Cardiac muscle cell (in vitro differentiated cells and primary cell): ENCODE measurements around the gene FADS1. TPM values are rescaled to one million over a fixed set of nuclear protein-coding genes. Genes with fewer than 3 reads are reported as not detected.

Source experiments
- DNase-seq, 2 donors: peaks; one replicate each; pipeline versions ENCODE4 v3.0.0 to v3.0.0-alpha.2; 2010 to 2017; ENCODE audit warnings: low read depth in 1 of 2, low spot score in 1 of 2
- H3K27ac ChIP-seq: fragments of 200-600 bp; sonication (generic); 2 replicates; pipeline ENCODE4 v1.5.1; 2016
- H3K27me3 ChIP-seq: fragments of 200-600 bp; sonication (generic); 2 replicates; pipeline ENCODE4 v1.6.0; 2016; ENCODE audit warnings: control low read depth
- H3K36me3 ChIP-seq: fragments of 200-600 bp; sonication (generic); 2 replicates; pipeline ENCODE4 v1.5.1; 2016; ENCODE audit warnings: control low read depth
- H3K4me1 ChIP-seq: fragments of 200-600 bp; sonication (generic); 2 replicates; pipeline ENCODE4 v1.8.1; 2017; ENCODE audit warnings: low read depth, mild to moderate bottlenecking, mixed run types
- H3K4me3 ChIP-seq: fragments of 200-600 bp; sonication (generic); 2 replicates; pipeline ENCODE4 v1.5.1; 2016; ENCODE audit warnings: mild to moderate bottlenecking
- H3K9me3 ChIP-seq: fragments of 200-600 bp; sonication (generic); 2 replicates; pipeline ENCODE4 v1.5.1; 2017; ENCODE audit warnings: low read depth, mild to moderate bottlenecking, control low read depth
- CTCF ChIP-seq: IDR thresholded peaks from 2 replicates; pipeline ENCODE4 v1.5.1; 2012; ENCODE audit warnings: low read depth, mild to moderate bottlenecking, low read length
- polyA plus RNA-seq: library from polyadenylated mRNA; unstranded; fragments of >200 nt; fragmentation: Nextera tagmentation; extraction: Ambion mirVana; gene quantifications from 2 replicates; pipeline ENCODE4 v1.2.1, GENCODE V29; 2016
- total RNA-seq: library from RNA; depleted of rRNA; stranded (reverse); fragments of >200 nt; gene quantifications from 2 replicates; pipeline ENCODE4 v1.2.3, GENCODE V29; 2016

FADS1 gene
- total and polyA plus RNA-seq, 2 experiments from 2014 or later = 114 to 249 TPM

DNA sequence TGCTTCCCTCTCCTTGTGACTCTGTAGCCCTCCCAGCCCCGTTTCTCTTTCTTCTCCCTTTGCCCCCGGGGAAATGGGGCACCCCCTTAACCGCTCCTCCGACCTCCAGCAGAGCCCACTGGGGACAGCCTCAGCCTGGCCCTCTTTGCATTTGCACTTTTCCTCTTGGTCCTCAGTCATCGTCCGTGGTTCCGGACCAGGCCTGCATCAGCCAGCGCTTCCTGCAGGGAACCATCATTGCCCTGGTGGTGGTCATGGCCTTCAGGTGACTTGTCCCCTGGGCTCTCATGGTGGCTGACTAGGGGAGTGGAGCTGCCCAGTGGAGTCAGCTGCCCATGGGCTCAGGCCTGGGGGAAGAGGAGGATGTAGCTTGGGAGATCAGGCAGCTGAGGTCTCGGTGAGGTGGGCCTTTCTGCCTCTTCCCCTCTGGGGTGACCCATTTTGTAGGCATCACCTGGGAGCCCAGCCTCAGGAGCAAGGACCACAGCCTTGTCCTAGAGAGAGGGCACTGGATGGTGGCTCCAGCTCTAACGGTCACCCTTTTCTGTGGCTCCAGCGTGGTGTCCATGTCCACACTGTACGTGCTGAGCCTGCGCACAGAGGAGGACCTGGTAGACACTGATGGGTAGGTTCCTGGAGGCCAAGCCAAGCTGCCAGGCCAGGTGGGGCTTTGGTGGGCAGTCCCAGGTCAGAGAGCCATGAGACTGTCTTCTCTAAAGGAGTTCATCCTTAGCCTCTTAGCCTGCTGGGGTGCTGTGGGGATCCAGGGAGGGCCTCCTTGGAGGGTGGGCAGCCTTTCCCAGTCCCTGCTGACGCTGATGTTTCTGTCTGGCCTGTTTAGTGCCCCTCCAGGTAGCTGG lies 36.9 kb downstream of the FADS1 start:
- DNase-seq = no peak
- Histone ChIP-seq H3K27me3 (no peaks in the 10 kb centered on the region), H3K9me3 (no peaks in the 10 kb centered on the region), H3K27ac (no peak overlapping the region), H3K36me3 (peaks cover 14% of the 10 kb centered on the region), H3K4me1 (no peaks in the 10 kb centered on the region), H3K4me3 (no peak overlapping the region)
- no peak for TF ChIP-seq CTCF

DNA sequence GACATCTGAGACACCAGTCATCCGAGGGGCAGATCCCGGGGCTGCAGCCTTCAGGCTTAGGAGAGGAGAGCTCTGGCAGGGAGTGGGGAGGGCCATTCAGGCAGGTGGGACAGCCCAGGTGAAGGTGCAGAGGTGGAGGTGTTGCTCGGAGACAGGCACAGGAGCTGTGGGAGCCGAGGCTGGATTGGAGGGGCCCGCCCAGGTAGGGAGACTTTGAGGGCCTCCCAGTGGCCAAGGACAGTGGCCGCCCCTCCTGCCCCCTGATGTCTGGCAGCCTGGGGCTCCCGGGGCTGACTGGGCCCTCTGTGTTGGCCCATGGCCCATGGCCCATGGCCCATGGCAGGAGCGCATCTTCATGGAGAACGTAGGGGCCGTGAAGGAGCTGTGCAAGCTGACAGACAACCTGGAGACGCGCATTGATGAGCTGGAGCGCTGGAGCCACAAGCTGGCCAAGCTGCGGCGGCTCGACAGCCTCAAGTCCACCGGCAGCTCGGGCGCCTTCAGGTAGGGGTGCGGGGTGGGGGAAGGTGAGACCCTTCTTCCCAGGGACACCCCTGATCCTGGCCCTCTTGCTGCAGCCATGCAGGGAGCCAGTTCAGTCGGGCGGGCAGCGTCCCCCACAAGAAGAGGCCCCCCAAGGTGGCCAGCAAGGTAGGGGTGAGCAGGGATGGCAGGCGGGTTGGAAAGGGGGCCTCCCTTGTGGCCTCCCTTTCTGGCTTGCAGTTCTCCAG lies 37.7 kb downstream of the FADS1 start:
- peaks cover 14% of the 10 kb centered on the region for H3K36me3 ChIP-seq
- peaks cover under 1% of the 10 kb centered on the region for H3K4me1 ChIP-seq
- no peak for TF ChIP-seq CTCF
- H3K4me3 ChIP-seq = no peak overlapping the region
- no peaks in the 10 kb centered on the region for H3K27me3 ChIP-seq
- no peak for DNase-seq
- H3K27ac ChIP-seq = no peak overlapping the region
- H3K9me3 ChIP-seq = no peaks in the 10 kb centered on the region

DNA sequence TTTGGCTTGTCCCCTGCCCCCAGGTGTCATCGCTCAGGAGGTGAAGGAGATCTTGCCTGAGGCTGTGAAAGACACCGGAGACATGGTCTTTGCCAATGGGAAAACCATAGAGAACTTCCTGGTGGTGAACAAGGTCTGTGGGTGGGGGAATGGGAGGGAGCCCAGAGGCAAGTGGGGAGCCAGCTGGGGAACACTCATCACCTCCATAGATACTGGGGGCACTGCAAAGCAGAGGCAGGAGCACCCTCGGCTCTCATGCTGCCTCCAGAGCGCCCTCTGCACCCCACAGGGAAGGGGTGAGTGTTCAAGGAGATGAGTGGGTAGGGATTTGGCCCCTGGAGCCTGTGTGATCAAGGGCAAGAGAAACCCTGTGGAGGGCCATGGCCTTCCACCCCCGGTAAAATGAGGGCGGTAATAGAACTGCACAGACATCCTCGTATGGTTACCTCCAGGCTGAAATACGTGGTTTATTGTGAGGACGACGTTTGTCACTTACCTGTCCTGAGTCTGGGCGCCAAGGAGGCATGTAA lies 38.4 kb downstream of the FADS1 start:
- H3K27me3 ChIP-seq = no peaks in the 10 kb centered on the region
- no peak overlapping the region for H3K27ac ChIP-seq
- no peak for DNase-seq

DNA sequence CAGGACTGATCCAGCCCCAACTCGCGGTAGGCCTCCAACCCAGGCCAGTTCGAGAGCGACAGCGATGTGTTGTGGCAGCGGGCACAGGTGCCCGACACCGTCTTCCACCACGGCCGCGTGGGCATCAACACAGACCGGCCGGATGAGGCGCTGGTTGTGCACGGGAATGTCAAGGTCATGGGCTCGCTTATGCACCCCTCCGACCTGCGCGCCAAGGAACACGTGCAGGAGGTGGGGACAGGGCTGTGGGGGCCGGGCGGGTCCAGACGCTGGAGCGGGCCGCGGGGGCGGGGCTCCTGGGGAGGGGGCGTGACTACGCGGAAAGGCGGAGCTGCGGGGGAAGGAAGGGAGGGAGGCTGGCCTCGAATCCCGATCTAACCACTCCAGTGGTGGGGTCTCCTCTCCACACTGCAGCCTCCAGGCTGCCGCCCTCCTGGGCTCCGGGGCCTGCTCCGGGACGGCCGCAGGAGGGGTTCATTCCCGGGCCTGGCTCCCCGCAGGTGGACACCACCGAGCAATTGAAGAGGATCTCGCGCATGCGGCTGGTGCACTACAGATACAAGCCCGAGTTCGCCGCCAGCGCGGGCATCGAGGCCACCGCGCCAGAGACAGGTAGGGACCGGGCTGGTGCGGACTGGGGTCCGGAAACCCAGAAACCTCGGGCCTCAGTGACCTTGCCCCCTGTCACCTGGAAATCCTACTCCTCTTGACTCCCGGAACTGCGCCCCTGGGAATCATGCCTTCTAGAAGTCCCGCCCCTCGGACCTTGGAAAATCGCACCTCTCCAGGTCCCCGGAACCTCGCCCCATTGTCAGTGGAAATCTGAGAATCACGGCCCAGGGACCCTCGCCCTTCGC lies 39.3 kb downstream of the FADS1 start:
- no peak for DNase-seq
- H3K27ac ChIP-seq = no peak overlapping the region
- peaks cover 17% of the 10 kb centered on the region for H3K4me1 ChIP-seq
- H3K9me3 ChIP-seq = no peaks in the 10 kb centered on the region
- no peak overlapping the region for H3K4me3 ChIP-seq
- H3K27me3 ChIP-seq = no peaks in the 10 kb centered on the region
- TF ChIP-seq CTCF = no peak
- H3K36me3 ChIP-seq = peaks cover 13% of the 10 kb centered on the region

More for the DNA sequence above, 38.4 kb downstream of the FADS1 start:
- H3K9me3 ChIP-seq = no peaks in the 10 kb centered on the region
- TF ChIP-seq CTCF = no peak
- peaks cover 14% of the 10 kb centered on the region for H3K36me3 ChIP-seq
- peaks cover 8% of the 10 kb centered on the region for H3K4me1 ChIP-seq
- H3K4me3 ChIP-seq = no peak overlapping the region

GRCh38 chr11:61776561-61777075 lies 40.2 kb downstream of the FADS1 start:
- peaks cover 26% of the 10 kb centered on the region for H3K4me1 ChIP-seq
- TF ChIP-seq CTCF = peak; percentile 80

More at GRCh38 chr11:61776561-61777075, 40.2 kb downstream of the FADS1 start:
- peak; percentile 71 to 82 for DNase-seq
- no peaks in the 10 kb centered on the region for H3K9me3 ChIP-seq
- no peak overlapping the region for H3K4me3 ChIP-seq
- H3K27me3 ChIP-seq = no peaks in the 10 kb centered on the region
- H3K36me3 ChIP-seq = peaks cover 10% of the 10 kb centered on the region
- H3K27ac ChIP-seq = no peak overlapping the region
